ENCODE measurements around the gene CR2. TPM values are rescaled to one million over a fixed set of nuclear protein-coding genes. Genes with fewer than 3 reads are reported as not detected.

The CR2 gene
- total RNA-seq, 1 donor from 2014 or later = 0.27 TPM

Other genes with a start within 250 kb of the CR2 start
- 152 TPM for gene CD55, start 132.7 kb upstream of the CR2 start, total RNA-seq
- 30.1 TPM for gene CR1, start 41.8 kb downstream of the CR2 start, total RNA-seq
- gene CR1L, start 190.8 kb downstream of the CR2 start, total RNA-seq = 0.45 TPM